HL-60/S4 treated with phorbol 12-myristate 13-acetate at 8.2 ng/mL for 4 days and 3 days (cell line): ENCODE measurements around the gene NCK1.
"Not testable (repeated sequence)": the region's sequence is repeated elsewhere in the genome, so short reads cannot be mapped to it uniquely, and the experiment has no call there.

Experiments used
- in situ Hi-C: fragments of 300-500 bp; cut with MboI; formaldehyde crosslinking; loops from 2 replicates; pipeline ENCODE4 v1.15.0; 2022; ENCODE audit warnings: low sequenced_read_pairs

NCK1 gene

GRCh38 chr3:136943436-136943835 lies 81.4 kb downstream of the NCK1 start:
- in situ Hi-C loops: no loop called here

- in situ Hi-C loops: no loop called here
Measured at GRCh38 chr3:136946978-136947377, 85.0 kb downstream of the NCK1 start.

GRCh38 chr3:136947477-136947876 lies 85.5 kb downstream of the NCK1 start:
- in situ Hi-C loops: no loop called here

DNA sequence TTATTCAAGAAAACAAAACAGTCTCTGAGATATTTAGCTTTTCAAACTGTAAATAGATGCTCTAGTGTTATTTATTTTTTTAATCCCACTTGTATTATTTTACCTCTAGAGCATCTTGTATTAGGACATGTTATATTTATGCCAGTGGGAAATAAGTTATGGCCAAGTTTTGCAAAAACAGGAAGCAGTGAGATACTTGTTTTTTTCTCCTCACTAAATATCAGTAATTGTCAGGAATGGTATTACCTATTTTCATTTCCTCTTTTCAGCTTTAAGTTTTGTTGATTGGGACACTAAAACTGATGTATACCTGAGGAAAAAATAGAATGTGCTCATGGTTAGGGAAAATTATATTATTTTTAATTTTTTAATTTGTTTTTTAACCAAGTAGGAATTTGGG lies 87.1 kb downstream of the NCK1 start:
- in situ Hi-C loops: no loop called here

- in situ Hi-C loops: no loop called here
Measured at GRCh38 chr3:136949708-136950107, 87.7 kb downstream of the NCK1 start.

DNA sequence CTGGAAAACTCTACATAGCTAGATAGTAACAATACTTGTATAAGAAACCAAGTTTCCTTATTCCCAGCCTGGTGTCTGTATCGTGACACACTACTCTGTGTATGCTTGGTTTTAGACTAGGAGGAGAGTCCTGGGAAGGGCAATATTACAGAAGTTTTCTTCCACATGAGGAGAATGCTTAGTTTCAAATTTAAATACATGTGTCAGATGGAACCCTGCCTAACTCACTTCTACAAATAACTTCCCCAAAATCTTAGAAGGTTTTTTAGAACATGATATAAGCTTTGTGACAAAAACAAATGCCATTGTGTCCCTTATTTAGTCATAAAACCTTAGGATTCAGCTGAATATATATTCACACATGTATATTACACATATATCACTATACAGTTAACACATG lies 88.6 kb downstream of the NCK1 start:
- in situ Hi-C loops: no loop called here

- in situ Hi-C loops: no loop called here
Measured at GRCh38 chr3:136952292-136952691, 90.3 kb downstream of the NCK1 start.

DNA sequence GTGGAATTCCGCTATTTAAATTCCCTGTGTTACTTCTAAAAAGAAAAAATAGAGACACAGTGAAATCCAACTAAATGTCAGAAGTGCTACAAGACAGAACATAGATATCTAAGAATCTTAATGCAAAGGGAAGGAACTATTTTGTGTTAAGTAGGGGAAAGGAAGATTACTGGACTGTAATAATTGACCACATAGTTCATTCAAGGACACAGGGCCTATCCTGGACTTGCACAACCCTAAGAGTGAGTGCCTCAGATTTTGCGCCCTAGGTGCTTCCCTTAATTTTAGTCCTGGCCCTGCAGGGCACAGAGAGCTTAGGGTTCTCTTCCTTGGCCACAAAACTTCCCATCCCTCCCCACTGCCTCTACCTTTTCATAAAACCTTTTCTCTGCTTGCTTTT lies 92.2 kb downstream of the NCK1 start:
- in situ Hi-C loops: no loop called here

DNA sequence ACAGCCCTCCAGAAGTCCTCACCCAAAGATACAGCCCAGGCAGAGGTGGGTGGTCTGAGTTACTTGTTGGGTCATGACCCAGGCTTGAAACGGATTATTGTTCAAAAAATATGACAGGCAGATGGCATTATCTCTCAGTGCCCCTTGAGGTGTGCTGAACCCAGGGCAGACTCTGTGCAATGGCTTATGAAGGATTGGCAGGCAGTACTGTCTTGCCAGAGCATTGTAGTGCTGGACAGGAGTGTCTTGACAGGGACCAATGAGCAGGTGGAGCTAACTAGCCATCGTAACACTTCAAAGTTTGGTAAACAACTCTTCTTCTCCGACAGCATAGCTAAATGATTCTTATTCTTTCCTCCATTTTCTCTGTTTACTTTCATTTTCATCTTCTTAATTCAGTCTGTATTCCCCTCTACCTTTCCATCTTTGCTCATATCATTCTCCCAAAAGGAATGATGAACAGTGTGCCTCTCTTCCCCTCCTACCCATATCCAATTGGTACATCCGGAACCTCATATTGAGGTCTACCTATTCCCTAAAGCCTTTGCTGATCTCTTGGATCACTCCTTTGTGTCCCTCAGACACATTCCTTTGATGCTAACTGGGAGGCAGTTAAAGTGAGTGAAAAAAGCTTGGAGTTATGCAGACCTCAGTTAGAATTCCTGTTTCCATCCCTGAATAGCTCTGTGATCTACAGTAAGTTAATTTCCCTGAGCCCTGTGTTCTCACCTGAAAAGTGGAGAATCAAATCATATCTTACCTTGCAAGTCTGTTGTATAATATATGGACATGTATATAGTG lies 93.2 kb downstream of the NCK1 start:
- in situ Hi-C loops: no loop called here

GRCh38 chr3:136955813-136956212 lies 93.8 kb downstream of the NCK1 start:
- in situ Hi-C loops: no loop called here

GRCh38 chr3:136956971-136957370 lies 95.0 kb downstream of the NCK1 start:
- in situ Hi-C loops: no loop called here

DNA sequence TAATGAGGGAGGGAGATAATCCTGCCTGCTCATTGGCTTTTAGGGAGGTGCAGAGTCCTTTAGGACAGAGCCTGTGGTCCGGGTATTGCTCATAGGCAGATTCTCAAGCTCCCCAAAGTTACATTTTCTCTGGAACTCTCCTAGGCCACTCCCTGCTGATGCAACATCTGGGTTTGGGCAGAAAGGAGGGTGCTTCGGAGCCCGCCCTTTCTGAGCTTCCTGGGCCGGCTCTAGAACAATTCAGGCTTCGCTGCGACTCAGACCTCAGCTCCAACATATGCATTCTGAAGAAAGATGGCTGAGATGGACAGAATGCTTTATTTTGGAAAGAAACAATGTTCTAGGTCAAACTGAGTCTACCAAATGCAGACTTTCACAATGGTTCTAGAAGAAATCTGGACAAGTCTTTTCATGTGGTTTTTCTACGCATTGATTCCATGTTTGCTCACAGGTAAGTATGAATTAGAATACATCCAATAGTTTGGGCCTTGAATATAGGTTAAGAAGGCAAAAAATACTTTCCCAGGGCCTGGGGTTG lies 95.8 kb downstream of the NCK1 start, which contains the start of gene IL20RB:
Gene IL20RB (plus strand): TSS at position 233 of the 538 bp plus-strand sequence. CDS start 131 bp downstream, at position 364.
- in situ Hi-C loops: no loop called here

DNA sequence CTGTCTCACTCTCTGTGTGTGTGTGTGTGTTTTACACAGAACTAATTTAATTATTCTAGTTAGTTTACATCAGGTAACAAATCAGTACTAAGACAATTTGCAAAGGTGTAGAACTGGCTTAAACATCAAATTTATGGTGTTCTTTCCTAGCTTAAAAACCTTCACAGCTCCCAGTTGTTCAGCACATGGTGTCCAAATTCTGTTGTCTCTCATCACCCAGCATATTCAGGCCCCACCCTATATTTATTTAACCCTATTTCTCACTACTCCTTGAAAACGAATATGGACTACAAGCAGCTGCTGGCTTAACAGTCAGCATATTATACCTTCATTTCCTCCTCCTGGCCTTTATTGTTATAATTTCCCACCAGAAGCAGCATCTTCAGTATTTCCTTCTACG lies 96.9 kb downstream of the NCK1 start:
- in situ Hi-C loops: no loop called here

DNA sequence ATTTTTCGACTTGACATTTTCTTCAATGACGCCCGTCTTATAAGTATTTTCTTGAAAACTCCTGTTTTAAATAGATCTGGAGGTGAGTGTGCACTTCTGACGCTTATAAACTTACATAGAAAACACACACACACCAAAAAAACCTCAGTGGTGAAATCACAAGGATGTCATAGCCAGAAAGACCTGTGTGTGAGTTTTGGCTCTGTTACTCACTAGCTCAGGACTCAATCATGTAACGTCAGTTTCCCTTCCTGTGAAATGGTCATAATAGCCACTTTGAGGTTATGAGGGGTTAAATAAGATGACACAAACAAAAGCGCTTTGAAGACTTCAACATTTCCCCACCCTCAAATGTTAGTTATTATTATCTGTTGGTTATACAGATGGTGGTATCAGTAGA lies 97.6 kb downstream of the NCK1 start:
- in situ Hi-C loops: no loop called here

DNA sequence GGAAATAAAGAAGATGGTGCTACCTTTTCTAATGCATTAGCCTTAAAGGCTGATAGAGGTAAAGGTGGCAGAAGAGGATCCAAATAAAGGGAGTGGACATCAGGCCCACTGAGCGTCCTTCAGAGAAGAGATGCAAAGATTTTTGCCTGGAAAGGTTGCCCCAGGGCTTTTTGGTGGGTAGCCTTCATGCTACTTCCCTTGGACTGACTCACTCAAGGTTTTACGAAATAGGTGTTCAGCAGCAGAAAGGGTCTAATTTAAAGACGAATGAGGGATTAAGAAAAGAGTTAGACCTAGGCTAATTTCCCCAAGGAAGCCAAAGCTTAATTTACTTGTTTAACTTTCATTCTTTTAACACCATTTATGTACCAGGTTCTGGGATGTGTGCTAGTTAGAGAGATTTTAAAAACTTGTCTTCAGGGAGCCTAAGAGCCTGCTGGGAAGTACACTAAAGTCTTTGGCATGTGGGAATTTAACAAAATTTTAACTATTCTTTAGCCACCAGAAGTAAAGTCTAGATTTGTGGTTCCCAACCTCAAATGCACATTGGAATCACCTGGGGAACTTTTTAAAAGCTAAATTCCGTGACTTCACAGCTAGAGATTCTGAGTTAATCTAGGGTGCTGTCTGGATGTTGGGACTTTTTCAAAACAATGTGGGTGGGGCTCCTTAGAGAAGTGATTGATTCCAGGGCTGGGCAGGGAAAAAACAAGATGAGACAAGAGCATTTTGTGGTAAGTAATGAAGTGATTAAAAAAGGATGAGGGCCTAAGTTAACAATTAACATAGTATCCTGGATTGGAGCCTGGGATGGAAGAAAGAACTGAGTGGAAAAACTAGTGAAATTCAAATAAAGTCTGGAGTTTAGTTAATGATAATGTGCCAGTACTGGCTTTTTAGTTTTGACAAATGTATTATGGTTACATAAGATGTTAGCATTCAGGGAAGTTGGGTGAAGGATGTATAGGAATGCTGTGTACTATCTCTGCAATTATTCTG lies 99.1 kb downstream of the NCK1 start:
- in situ Hi-C loops: no loop called here

DNA sequence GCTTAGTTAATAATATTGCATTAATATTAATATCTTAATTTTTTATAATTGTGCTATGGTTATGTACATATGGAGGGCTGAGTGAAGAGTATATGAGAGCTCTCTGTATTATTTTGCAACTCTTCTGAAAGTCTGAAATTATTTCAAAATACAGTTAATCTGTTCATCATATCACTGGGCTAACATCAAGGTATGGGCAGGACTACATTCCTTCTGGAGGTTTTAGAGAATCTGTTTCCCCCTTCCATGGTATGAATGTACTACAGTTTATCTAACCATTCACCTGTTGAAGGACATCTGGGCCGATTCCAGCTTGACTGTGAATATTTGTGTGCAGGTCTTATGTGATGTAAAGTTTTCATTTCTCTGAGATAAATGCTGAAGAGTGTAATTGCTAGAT lies 100.9 kb downstream of the NCK1 start:
- in situ Hi-C loops: no loop called here

DNA sequence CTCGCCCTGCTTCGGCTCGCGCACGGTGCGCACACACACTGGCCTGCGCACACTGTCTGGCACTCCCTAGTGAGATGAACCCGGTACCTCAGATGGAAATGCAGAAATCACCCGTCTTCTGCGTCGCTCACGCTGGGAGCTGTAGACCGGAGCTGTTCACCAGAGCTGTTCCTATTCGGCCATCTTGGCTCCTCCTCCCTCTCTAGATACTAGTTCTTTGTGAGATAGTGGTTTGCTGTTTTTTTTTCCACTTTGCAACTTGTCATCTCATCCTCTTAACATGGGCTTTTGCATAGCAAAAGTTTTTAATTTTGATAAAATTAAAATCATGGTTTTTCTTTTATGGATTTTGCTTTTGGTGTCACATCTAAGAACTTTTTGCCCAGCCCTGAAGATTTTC lies 107.5 kb downstream of the NCK1 start:
- in situ Hi-C loops: not testable (repeated sequence)

DNA sequence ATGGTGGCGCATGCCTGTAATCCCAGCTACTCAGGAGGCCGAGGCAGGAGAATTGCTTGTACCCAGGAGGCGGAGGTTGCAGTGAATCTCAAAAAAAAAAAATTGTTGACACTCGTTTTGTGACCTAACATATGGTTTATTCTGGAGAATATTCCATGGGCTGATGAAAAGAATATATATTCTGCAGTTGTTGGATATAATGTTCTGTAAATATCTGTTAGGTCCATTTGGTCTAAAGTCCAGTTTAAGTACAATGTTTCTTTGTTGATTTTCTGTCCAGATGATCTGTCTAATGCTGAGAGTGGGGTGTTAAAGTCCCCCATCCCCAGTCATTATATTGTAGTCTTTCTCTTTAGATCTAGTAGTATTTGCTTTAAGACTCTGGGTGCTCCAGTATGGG lies 111.3 kb downstream of the NCK1 start:
- in situ Hi-C loops: no loop called here

GRCh38 chr3:136974670-136975069 lies 112.7 kb downstream of the NCK1 start:
- in situ Hi-C loops: no loop called here

DNA sequence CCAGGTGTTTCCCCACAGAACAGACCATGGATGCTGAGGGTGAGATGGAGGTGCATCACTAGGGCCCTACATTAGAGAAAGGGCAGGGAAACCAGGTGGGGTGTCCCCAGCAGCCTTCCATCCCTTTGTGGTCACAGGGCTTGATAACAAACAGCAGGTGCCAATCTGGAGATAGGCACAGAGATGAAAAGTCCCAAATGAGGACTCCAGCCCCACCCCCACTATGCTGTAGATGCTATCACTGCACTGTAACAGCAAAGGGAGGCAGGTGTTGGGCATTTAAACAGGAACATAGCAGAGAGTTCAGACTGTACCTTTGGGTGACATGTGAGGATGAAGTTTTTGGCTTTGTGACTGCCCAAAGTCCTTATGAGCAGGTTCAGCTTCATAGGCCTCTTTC lies 117.2 kb downstream of the NCK1 start:
- in situ Hi-C loops: no loop called here

DNA sequence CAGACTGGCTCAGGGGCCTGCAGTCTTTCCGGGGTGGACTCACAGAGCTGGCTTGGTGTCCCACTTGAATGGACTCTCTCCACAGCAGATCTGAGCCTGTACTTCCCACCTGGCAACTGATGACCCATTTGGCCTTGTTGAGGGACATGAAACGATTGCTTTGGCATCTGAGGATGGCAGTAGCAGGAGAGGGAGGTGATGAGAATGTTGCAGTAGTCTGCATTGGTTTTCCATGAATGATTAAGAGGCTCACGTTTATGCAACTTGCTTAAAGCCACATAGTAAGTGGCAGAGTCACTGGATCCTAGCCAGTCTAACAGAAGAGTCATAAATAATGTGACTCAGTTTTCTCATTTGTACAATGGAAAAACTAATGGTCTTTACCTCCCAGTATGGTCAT lies 117.7 kb downstream of the NCK1 start:
- in situ Hi-C loops: no loop called here

GRCh38 chr3:136982033-136982432 lies 120.0 kb downstream of the NCK1 start:
- in situ Hi-C loops: no loop called here
